SK-N-MC (cell line): ENCODE results near the gene BTG4.

Experiments used
- EZH2 ChIP-seq: fragments of 200-600 bp; sonication (generic); IDR thresholded peaks from one replicate; pipeline ENCODE4 v1.6.1; 2017; ENCODE audit warnings: antibody characterized with exemption
- POLR2AphosphoS5 ChIP-seq: IDR thresholded peaks from 2 replicates; pipeline ENCODE4 v1.6.1; 2012; ENCODE audit warnings: mild to moderate bottlenecking, low read depth, low read length, borderline replicate concordance

GRCh38 chr11:111557425-111558111 lies 45.4 kb upstream of the BTG4 start:
- TF ChIP-seq POLR2AphosphoS5, result no peak
- TF ChIP-seq EZH2, result no peak
